SK-N-SH (cell line): ENCODE results near the gene EXOSC2. TPM values are rescaled to one million over a fixed set of nuclear protein-coding genes. Genes with fewer than 3 reads are reported as not detected.

Source experiments
- CTCF ChIA-PET: fragments of 300-600, 350-600 bp; formaldehyde crosslinking; extraction: SDS; loops from one replicate; lab custom pipeline; 2021; lab: Yijun Ruan, JAX
- POLR2A ChIA-PET: fragments of 350-600 bp; sonication (Branson Sonifier 250); formaldehyde crosslinking; extraction: SDS; loops from one replicate; lab custom pipeline; 2020; ENCODE audit warnings: antibody characterized with exemption, inconsistent platforms; lab: Yijun Ruan, JAX
- DNase-seq: peaks from one replicate; pipeline ENCODE4 v3.0.0; 2012
- H2AFZ ChIP-seq: fragments of 200-600 bp; sonication (generic); 2 replicates; pipeline ENCODE4 v1.8.1; 2016; ENCODE audit warnings: antibody characterized with exemption, mild to moderate bottlenecking, low read depth
- H3F3A ChIP-seq: fragments of 200-600 bp; sonication (generic); replicated peaks from 2 replicates; pipeline ENCODE3; 2016; ENCODE audit warnings: antibody characterized with exemption, mild to moderate bottlenecking; ENCODE audit not compliant: insufficient read depth
- H3K27ac ChIP-seq, 2 experiments: fragments of 200-500 bp in 1 of 2; fragments of 200-600 bp in 1 of 2; sonication (Bioruptor generic) in 1 of 2; sonication (generic), shearing (Covaris generic) in 1 of 2; 2 replicates each; pipeline versions ENCODE4 v1.5.1 to v1.6.1; 2014 to 2016; ENCODE audit warnings: low read depth in 2 of 2, inconsistent platforms in 1 of 2, low read length in 1 of 2, mild to moderate bottlenecking in 1 of 2, mixed read lengths in 1 of 2
- H3K27me3 ChIP-seq: fragments of 200-600 bp; sonication (generic), shearing (Covaris generic); 2 replicates; pipeline ENCODE4 v1.6.1; 2016; ENCODE audit warnings: mixed run types; ENCODE audit not compliant: insufficient read depth
- H3K36me3 ChIP-seq, 2 experiments: fragments of 200-500 bp in 1 of 2; fragments of 200-600 bp in 1 of 2; sonication (Bioruptor generic) in 1 of 2; sonication (generic) in 1 of 2; replicated peaks in 1 of 2; 2 replicates each; pipeline versions ENCODE3 to v1.5.1; 2014 to 2016; ENCODE audit warnings: low read length in 1 of 2, mild to moderate bottlenecking in 1 of 2; ENCODE audit not compliant: insufficient read depth in 2 of 2, control insufficient read depth in 1 of 2
- H3K4me1 ChIP-seq, 2 experiments: fragments of 200-500 bp in 1 of 2; fragments of 200-600 bp in 1 of 2; sonication (Bioruptor generic) in 1 of 2; sonication (generic), shearing (Covaris generic) in 1 of 2; 2 replicates each; pipeline versions ENCODE4 v1.5.1 to v1.6.1; 2014 to 2016; ENCODE audit warnings: low read depth in 1 of 2, low read length in 1 of 2, mixed run types in 1 of 2; ENCODE audit not compliant: insufficient read depth in 2 of 2, control insufficient read depth in 1 of 2
- H3K4me2 ChIP-seq: fragments of 200-600 bp; sonication (generic), shearing (Covaris generic); 2 replicates; pipeline ENCODE4 v1.6.1; 2017; ENCODE audit warnings: mixed run types
- H3K4me3 ChIP-seq, 2 experiments: fragments of 200-500 bp in 1 of 2; fragments of 200-600 bp in 1 of 2; sonication (Bioruptor generic) in 1 of 2; sonication (generic), shearing (Covaris generic) in 1 of 2; 2 replicates each; pipeline versions ENCODE4 v1.5.1 to v1.8.1; 2014 to 2016; ENCODE audit warnings: low read depth in 2 of 2, inconsistent platforms in 1 of 2, low read length in 1 of 2, mild to moderate bottlenecking in 1 of 2, mixed read lengths in 1 of 2, moderate library complexity in 1 of 2
- H3K79me2 ChIP-seq: fragments of 200-600 bp; sonication (generic); 2 replicates; pipeline ENCODE4 v1.8.1; 2017; ENCODE audit warnings: mild to moderate bottlenecking; ENCODE audit not compliant: insufficient read depth
- H3K9ac ChIP-seq: fragments of 200-600 bp; sonication (generic); 2 replicates; pipeline ENCODE4 v1.6.1; 2017; ENCODE audit warnings: mixed run types
- H3K9me2 ChIP-seq: fragments of 200-600 bp; sonication (generic); 2 replicates; pipeline ENCODE4 v1.6.1; 2017; ENCODE audit warnings: mixed run types
- H3K9me3 ChIP-seq: fragments of 200-600 bp; sonication (generic); 2 replicates; pipeline ENCODE4 v1.6.1; 2017; ENCODE audit warnings: mixed run types, mild to moderate bottlenecking, moderate library complexity
- H4K20me1 ChIP-seq: fragments of 200-600 bp; sonication (generic); 2 replicates; pipeline ENCODE4 v1.6.1; 2017; ENCODE audit warnings: mild to moderate bottlenecking, mixed run types; ENCODE audit not compliant: insufficient read depth
- CHD2 ChIP-seq: fragments of 150-350 bp; IDR thresholded peaks from 2 replicates; pipeline ENCODE4 v1.6.1; 2018; ENCODE audit warnings: low read length; ENCODE audit not compliant: partially characterized antibody
- FOSL2 ChIP-seq: IDR thresholded peaks from 2 replicates; pipeline ENCODE4 v1.4.0; 2012; ENCODE audit warnings: low read depth, mild to moderate bottlenecking, moderate library complexity, borderline replicate concordance
- FOXJ3 ChIP-seq: sonication (generic); formaldehyde crosslinking; IDR thresholded peaks from 2 replicates; pipeline ENCODE4 v1.5.1; 2020; ENCODE audit warnings: mild to moderate bottlenecking, missing genetic modification reagents
- GABPA ChIP-seq: IDR thresholded peaks from 2 replicates; pipeline ENCODE4 v1.4.0; 2012; ENCODE audit warnings: low read depth, mild to moderate bottlenecking
- JUND ChIP-seq: IDR thresholded peaks from 2 replicates; pipeline ENCODE4 v1.4.0; 2012
- MXI1 ChIP-seq: IDR thresholded peaks from 2 replicates; pipeline ENCODE4 v1.6.1; 2012; ENCODE audit warnings: mild to moderate bottlenecking, low read depth, low read length, improper control_type of control experiment
- NRF1 ChIP-seq: IDR thresholded peaks from 2 replicates; pipeline ENCODE4 v1.6.1; 2012; ENCODE audit warnings: low read depth, mild to moderate bottlenecking, low read length
- TEAD4 ChIP-seq: IDR thresholded peaks from 2 replicates; pipeline ENCODE4 v1.4.0; 2012; ENCODE audit warnings: mild to moderate bottlenecking, borderline replicate concordance; ENCODE audit not compliant: insufficient read depth
- WGBS: methylation state at CpG from one replicate; pipeline ENCODE4 v1.1.6; 2017; ENCODE audit warnings: low lambda C conversion rate; 5-methylcytosine and 5-hydroxymethylcytosine counted together
- polyA plus RNA-seq, 3 experiments: library from polyadenylated mRNA; depleted of rRNA; stranded (reverse); fragments of >200 nt; gene quantifications; 2 replicates each; pipeline ENCODE4 v1.2.3, GENCODE V29; 2012
- TF ChIP-seq, protein P1 (sequence below): IDR thresholded peaks from 2 replicates; pipeline ENCODE4 v1.4.0; 2012; ENCODE audit warnings: low read depth, borderline replicate concordance
- TF ChIP-seq, protein P2 (sequence below): fragments of 150-350 bp; IDR thresholded peaks from 2 replicates; pipeline ENCODE4 v1.6.1; 2017; ENCODE audit warnings: antibody characterized with exemption, low read length, low read depth, borderline replicate concordance
- TF ChIP-seq, protein P3 (sequence below): IDR thresholded peaks from 2 replicates; pipeline ENCODE4 v1.4.0; 2012; ENCODE audit warnings: low read depth, borderline replicate concordance
- TF ChIP-seq, protein P4 (sequence below): IDR thresholded peaks from 2 replicates; pipeline ENCODE4; 2012
- TF ChIP-seq, protein P5 (sequence below): fragments of 200-600 bp; sonication (generic); IDR thresholded peaks from 2 replicates; pipeline ENCODE4 v1.6.1; 2017; ENCODE audit warnings: antibody characterized with exemption, mild to moderate bottlenecking, moderate library complexity

EXOSC2 gene
- polyA plus RNA-seq, 1 of the 3 experiments (the other 2 are of a cell fraction), result 28.7 TPM

DNA sequence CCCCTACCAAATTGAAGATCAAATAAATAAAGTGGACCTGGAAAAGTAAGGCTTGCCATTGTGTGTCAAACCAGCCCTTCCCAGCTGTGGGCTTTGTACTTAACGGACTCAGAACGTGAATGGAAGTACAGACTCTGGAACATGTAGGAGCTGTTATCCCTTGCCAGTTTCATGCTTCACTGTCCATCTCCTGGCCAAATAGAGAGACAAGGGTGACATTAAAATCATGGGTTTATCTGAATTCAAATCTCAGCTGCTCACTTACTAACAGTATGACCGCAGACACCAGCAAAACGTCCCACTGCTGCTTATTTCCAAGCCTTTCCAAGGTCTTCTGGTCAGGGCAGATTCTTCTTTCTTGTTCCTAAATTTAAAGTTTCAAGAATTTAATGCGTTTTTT lies 52.2 kb downstream of the EXOSC2 start (continued):
- TF ChIP-seq, protein P1, sequence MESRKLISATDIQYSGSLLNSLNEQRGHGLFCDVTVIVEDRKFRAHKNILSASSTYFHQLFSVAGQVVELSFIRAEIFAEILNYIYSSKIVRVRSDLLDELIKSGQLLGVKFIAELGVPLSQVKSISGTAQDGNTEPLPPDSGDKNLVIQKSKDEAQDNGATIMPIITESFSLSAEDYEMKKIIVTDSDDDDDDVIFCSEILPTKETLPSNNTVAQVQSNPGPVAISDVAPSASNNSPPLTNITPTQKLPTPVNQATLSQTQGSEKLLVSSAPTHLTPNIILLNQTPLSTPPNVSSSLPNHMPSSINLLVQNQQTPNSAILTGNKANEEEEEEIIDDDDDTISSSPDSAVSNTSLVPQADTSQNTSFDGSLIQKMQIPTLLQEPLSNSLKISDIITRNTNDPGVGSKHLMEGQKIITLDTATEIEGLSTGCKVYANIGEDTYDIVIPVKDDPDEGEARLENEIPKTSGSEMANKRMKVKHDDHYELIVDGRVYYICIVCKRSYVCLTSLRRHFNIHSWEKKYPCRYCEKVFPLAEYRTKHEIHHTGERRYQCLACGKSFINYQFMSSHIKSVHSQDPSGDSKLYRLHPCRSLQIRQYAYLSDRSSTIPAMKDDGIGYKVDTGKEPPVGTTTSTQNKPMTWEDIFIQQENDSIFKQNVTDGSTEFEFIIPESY, result no peak
- TF ChIP-seq MXI1 (no peak), FOXJ3 (CRISPR knock-in tag) (no peak), CHD2 (no peak)
- TF ChIP-seq, protein P2, sequence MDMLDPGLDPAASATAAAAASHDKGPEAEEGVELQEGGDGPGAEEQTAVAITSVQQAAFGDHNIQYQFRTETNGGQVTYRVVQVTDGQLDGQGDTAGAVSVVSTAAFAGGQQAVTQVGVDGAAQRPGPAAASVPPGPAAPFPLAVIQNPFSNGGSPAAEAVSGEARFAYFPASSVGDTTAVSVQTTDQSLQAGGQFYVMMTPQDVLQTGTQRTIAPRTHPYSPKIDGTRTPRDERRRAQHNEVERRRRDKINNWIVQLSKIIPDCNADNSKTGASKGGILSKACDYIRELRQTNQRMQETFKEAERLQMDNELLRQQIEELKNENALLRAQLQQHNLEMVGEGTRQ, result no peak

DNA sequence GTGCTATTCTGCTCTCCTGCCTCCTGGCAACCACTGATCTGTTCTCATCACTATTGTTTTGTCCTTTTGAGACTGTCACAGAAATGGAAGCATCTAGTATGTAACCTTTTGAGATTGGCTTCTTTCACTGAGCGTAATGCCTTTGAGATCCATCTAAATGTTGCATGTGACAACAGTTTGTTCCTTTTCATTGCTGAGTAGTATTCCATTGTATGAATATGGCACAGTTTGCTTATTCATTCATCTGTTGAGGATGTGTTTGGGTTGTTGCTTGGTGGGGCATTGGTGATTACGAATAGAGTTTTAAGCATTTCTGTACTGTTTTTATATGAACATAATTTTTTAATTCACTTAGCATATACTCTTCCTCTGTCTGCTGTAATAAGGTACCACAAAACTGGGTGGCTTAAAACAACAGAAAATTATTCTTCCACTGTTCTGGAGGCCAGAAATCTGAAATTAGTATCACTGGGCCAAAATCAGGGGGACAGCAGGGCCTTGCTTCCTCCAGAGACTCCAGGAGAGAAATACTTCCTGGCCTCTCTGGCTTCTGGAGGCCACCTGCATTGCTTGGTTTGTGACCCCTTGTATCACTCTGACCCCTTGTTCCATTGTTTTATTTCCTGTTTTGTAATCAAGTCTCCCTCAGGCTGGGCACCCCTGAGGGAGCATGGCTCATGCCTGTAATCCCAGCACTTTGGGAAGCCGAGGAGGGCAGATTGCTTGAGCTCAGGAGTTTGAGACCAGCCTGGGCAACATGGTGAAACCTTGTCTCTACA lies 53.0 kb downstream of the EXOSC2 start:
- ChIA-PET POLR2A (no interaction called here), CTCF (interaction anchor here (0.6 to 0.7 kb wide), 2 partner anchors 32 to 314 kb away, joined by 3 read pairs; no protein-coding TSS in a partner anchor)

More for the DNA sequence above, 53.0 kb downstream of the EXOSC2 start:
- no peak overlapping the region for H3K27ac ChIP-seq
- 94% methylated on average over 3 of the region's 3 CpGs for WGBS
- H3K9me2 ChIP-seq, result no peaks in the 10 kb centered on the region
- H3K4me3 ChIP-seq, result no peak overlapping the region
- H3F3A ChIP-seq, result peaks cover 8% of the 10 kb centered on the region
- TF ChIP-seq, protein P3, sequence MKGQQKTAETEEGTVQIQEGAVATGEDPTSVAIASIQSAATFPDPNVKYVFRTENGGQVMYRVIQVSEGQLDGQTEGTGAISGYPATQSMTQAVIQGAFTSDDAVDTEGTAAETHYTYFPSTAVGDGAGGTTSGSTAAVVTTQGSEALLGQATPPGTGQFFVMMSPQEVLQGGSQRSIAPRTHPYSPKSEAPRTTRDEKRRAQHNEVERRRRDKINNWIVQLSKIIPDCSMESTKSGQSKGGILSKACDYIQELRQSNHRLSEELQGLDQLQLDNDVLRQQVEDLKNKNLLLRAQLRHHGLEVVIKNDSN, result no peak
- TF ChIP-seq JUND (no peak), TEAD4 (no peak), NRF1 (no peak), GABPA (no peak), FOSL2 (no peak)
- TF ChIP-seq, protein P2, result no peak
- TF ChIP-seq, protein P4, sequence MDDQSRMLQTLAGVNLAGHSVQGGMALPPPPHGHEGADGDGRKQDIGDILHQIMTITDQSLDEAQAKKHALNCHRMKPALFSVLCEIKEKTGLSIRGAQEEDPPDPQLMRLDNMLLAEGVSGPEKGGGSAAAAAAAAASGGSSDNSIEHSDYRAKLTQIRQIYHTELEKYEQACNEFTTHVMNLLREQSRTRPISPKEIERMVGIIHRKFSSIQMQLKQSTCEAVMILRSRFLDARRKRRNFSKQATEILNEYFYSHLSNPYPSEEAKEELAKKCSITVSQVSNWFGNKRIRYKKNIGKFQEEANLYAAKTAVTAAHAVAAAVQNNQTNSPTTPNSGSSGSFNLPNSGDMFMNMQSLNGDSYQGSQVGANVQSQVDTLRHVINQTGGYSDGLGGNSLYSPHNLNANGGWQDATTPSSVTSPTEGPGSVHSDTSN, result no peak
- TF ChIP-seq, protein P5, sequence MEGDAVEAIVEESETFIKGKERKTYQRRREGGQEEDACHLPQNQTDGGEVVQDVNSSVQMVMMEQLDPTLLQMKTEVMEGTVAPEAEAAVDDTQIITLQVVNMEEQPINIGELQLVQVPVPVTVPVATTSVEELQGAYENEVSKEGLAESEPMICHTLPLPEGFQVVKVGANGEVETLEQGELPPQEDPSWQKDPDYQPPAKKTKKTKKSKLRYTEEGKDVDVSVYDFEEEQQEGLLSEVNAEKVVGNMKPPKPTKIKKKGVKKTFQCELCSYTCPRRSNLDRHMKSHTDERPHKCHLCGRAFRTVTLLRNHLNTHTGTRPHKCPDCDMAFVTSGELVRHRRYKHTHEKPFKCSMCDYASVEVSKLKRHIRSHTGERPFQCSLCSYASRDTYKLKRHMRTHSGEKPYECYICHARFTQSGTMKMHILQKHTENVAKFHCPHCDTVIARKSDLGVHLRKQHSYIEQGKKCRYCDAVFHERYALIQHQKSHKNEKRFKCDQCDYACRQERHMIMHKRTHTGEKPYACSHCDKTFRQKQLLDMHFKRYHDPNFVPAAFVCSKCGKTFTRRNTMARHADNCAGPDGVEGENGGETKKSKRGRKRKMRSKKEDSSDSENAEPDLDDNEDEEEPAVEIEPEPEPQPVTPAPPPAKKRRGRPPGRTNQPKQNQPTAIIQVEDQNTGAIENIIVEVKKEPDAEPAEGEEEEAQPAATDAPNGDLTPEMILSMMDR, result no peak
- no peaks in the 10 kb centered on the region for H3K9me3 ChIP-seq
- H3K9ac ChIP-seq, result no peak overlapping the region
- H3K36me3 ChIP-seq, result no peaks in the 10 kb centered on the region
- H3K27me3 ChIP-seq, result no peaks in the 10 kb centered on the region
- DNase-seq, result no peak
- no peak overlapping the region for H2AFZ ChIP-seq
- no peak overlapping the region for H3K4me2 ChIP-seq
- no peaks in the 10 kb centered on the region for H4K20me1 ChIP-seq
- H3K4me1 ChIP-seq, result peaks cover 7 to 8% of the 10 kb centered on the region in 2 experiments; a peak in 2 of 4 replicates
- peaks cover 66% of the 10 kb centered on the region; the same call in 1 of the 2 replicates for H3K79me2 ChIP-seq
